Measurements from ENCODE around the gene ZNF582.

- TF ChIP-seq, protein P1, sequence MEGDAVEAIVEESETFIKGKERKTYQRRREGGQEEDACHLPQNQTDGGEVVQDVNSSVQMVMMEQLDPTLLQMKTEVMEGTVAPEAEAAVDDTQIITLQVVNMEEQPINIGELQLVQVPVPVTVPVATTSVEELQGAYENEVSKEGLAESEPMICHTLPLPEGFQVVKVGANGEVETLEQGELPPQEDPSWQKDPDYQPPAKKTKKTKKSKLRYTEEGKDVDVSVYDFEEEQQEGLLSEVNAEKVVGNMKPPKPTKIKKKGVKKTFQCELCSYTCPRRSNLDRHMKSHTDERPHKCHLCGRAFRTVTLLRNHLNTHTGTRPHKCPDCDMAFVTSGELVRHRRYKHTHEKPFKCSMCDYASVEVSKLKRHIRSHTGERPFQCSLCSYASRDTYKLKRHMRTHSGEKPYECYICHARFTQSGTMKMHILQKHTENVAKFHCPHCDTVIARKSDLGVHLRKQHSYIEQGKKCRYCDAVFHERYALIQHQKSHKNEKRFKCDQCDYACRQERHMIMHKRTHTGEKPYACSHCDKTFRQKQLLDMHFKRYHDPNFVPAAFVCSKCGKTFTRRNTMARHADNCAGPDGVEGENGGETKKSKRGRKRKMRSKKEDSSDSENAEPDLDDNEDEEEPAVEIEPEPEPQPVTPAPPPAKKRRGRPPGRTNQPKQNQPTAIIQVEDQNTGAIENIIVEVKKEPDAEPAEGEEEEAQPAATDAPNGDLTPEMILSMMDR (IDR thresholded peaks at IDR 0.05), result no peak
- TF ChIP-seq EP300 (IDR thresholded peaks at IDR 0.05; ENCODE audit: low read depth) (no peak), POLR2A (IDR thresholded peaks at IDR 0.05) (no peak)
These were observed 30.6 kb upstream of the ZNF582 start for GRCh38 chr19:56423985-56424353.
